Activated CD4-positive, CD25-positive, alpha-beta regulatory T cell (primary cell): ENCODE measurements around the gene SIVA1.
"Not testable (repeated sequence)": the region's sequence is repeated elsewhere in the genome, so short reads cannot be mapped to it uniquely, and the experiment has no call there.

ENCODE experiments used
- DNase-seq, 4 experiments: peaks; one replicate each; lab custom pipeline; 2025; lab: John Stamatoyannopoulos, UW

The SIVA1 gene

DNA sequence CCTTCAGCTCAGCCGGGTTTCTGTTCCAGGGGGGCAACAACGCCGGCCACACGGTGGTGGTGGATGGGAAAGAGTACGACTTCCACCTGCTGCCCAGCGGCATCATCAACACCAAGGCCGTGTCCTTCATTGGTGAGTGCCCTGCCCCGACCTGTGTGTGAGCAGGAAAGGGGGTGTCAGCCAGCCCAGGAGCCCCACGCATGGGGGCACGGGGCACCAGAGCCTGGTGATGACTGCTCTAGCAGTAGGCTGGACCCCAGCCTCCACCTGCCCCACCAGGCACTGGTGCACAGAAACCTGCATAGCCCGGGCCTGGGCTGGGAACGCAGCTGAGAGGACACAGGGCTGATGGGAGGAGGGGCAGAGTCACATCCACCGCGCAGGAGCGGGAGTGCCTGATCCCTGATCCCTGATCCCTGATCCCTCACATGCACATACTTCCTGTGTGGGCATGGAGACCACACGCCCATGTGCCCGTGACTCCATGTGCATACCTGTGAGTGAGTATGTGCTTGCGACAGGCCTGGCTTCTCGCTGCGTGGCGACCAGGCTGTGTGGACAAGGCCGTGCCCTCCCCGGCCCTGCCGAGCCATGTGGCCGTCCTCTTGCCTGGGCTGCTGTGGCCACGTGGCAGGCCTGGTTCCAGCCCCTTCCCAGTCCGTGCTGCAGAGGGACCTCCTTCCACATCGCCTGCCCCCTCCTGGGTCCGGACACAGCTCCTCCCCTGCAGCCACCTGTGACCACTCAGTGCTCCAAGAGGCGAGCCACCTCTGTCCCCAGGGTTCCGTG, 17.8 kb upstream of the SIVA1 start:
- no peak for DNase-seq

DNA sequence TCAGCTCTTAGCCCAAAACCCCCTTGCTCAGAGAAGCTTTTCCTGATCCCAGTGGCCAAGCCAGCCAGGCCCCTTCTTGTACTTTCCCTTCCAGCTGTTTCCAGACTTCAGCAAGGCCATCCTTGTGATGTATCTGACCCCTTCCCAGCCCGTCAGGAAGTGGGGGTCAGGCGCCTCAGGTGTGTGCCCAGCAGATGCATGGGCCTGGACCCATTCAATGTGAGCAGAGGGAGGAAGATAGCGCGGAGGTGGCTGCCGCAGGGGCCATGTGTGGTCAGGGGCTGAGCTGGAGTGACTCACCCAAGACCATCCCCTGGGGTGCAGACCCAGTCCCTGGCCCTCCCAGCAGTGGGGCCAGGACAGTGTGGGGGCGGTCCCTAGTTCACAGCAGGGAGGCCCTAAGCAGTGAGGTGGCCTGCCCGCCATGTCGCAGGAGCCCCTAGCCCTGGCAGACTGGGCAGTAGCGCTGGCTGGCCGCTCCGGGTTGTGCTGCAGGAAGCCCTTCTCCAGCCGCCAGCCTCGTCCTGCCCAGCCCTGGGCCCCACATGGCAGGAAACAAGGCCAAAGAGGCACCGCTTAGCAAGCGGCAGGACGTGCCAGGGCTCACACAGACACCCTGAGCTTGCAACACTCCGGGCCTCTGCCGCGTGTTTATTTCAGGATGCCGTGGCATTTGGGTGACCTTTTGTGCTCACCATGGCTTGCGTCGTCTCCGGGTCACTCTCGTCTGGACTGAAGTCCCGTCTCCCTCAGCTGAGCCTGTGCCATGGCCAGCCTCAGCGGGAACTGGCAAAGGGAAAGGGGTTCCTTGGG, 16.9 kb upstream of the SIVA1 start:
- no peak for DNase-seq

DNA sequence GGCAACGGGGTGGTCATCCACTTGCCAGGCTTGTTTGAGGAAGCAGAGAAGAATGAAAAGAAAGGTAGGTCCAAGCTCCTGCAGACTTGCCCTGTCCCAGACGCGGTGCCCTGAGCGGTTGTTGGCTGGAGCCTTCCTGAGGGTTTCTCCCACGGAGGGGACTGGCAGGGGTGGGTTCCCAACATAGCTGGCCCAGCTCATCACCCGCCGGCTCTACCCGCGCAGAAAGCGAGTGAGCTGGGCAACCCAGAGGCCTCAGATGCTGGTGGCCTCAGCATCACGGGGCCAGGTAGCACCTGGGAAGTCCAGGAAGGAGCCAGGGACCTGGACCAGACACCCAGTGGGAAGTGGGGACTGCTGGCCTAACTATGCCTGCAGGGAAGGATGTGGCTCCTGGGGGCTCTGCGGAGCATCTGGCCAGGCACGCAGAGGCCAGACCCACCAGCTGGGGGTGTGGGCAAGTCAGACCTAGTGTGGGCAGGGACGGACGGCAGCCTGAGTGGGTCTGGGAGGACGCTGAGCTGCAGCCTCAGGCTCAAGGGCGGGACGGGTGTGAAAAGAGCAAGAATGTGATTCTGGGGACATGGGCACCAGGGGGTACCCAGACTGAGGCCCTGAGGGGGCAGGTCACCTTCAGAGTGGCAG, 14.4 kb upstream of the SIVA1 start:
- no peak for DNase-seq

DNA sequence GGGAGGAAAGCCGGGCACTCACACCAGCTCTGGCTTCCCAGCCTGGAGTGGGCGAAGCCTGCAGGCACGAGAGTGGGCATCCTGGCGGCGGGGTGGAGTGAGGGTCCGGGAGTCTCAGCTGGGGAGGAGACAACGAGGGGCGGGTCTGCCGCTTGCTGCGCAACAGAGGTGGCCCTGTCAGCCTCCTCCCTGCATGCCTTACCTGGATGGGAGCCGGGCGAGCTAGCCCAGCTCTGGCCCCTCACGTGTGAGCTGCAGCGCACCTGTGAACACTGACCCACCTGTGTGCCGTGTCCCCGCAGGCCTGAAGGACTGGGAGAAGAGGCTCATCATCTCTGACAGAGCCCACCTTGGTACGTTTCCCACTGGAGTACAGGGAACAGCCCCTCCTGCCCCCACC, 13.9 kb upstream of the SIVA1 start:
- DNase-seq = no peak

DNA sequence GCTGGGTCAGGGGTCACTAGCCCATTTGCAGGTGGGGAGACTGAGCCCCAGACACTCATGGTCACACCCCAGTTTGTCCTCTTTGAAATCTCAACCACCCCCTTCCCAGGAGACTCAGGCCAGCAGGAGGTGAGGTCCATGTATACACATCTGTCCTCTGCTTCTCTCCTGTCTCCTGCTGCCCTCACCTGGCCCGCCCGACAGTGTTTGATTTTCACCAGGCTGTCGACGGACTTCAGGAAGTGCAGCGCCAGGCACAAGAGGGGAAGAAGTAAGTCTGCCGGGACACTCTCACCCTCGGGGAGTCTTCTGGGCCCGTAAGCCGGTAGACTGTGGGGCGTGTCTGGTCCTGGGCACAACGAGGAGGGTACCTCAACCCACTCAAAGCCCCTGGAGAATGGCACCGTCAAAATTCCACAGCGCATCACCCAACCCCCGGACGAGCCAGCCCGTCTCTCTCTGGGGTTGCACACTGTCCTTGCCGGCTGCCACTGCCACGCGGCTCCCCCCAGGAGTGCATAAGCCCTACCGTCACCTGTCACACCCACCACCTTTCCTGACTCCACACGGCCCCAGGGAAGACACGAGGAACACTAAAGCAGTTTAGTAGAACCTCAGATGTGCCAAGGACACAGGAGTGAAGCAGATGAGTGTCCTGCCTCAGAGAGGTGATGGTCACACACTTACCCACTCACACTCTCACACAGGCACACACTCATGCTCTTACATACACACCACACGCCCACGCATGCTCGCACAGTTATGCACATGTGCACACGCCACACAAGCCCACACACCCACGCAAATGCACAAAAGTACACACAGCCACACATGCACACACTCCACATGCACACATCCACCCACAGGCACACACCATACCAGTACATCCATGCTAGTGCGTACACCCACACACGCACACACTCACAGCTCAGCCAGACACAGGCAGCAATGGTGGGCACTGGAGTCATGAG, 13.1 kb upstream of the SIVA1 start:
- no peak for DNase-seq

DNA sequence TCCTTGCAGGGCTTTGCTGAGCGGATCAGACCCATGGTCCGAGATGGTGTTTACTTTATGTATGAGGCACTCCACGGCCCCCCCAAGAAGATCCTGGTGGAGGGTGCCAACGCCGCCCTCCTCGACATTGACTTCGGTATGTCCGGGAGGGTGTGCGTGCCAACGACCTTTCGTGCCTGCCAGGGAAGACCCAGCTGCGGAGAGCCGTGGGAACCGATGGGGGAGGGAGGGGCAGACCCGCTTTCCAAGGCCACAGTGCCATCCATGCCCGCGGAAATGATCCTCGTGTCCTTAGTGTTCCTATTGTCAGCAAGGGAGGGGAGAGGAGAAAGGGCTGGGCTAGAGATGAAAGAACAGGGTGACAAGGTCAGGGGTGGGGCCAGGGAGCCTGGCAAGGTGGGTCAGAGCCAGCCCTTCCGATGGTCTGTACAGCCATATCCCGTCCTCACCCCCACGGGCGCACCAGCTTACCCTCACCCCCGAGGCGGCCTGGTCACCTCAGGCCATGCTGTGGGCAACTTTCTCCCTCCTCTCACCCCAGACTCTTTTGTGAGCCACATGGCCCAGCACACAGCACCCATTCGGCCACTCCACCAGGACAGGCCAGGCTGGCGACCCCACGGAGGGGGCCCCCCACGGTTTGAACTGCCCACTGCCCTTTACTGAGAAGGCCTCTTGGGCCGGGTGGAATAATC, 11.7 kb upstream of the SIVA1 start:
- DNase-seq = no peak

DNA sequence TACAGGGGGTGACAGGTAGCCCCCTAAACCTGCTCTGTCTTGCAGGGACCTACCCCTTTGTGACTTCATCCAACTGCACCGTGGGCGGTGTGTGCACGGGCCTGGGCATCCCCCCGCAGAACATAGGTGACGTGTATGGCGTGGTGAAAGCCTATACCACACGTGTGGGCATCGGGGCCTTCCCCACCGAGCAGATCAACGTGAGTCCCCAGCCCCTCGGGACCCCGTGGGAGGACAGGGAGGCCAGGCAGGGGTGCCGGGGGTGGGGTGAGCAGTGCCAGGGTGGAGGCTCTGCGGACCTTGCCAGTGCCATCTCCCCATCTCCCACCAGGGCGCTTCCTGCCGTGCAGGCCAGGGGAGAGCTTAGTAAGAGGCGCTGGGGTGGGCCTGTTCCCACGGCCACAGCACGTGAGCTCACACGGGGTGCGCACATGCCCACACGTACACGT, 11.1 kb upstream of the SIVA1 start:
- DNase-seq = no peak

DNA sequence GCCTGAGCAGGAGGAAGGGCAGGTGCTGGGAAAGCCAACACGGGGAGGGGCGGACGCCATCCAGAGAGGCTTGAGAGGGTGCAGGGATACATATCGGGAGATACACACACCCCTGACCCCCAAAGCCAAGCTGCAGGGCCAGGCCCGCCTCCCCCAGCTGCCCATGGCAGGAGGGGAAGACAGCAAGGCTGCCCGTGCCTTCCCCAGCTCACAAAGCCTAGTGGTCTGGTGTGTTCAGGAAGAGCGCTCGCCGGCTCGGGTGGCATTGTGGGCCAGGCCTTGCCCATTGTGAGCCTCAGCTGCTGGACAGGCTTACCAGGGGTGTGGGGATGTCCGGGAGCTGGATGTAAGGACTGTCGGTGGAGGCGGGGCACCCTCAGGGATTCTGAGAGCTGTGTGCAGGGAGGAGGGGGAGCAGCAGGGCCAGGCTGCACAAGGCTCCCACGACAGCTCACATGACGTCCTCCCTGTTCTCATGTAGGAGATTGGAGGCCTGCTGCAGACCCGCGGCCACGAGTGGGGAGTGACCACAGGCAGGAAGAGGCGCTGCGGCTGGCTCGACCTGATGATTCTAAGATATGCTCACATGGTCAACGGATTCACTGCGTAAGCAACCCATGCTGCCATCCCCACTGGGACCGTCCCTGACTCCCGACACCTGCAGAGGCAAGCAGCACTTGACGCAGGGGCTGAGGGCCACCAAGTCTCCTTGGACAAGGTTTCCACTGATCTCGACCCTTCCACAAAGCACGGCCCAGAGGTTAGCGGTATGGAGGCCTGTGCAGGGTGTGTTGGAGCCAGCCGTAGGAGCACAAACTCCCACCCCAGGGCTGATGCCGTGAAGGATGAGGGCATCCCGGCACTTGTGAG, 10.1 kb upstream of the SIVA1 start:
- DNase-seq = no peak

DNA sequence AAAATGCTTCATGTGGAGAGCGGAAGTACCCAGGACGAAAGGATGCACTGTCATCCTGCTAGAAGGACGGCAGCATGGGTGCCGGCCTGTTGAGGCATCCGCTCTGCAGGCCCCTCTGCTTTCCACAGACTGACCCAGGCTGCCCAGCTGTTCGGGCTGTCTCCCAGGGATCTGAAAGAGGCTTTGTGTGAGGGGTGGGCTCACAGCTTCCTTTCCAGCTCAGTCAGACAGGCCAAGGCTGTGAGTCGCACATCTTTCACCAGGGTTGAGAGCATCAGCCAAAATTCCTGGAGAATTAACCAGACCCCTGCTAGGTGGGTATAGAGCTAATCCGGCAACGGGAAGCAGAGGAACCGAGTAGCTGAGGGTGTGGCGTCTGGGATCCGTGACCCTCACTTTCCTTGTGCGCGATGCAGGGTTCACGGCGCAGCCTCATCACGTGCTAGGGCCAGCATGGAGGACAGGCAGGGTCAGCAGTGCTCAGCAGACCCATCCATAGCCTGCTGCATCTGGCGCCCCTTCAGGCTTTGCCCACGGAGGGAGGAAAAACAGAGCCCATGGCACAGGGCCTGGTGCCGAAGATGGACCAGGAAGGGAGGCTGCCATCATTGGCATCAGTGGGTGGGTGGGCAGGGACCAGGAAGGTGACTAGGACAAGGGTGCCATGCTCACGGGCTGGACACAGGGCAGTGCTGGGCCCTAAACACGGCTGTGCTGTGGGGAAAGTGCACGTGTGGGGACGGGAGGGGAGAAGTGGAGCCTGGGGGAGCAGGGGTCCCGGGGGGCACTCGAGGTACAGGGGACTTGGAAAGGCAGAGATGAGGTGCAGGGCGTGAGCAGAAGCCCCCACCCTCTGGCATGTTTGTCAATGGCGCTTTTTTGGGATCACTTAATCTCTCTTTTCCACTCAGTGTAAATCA, 9.2 kb upstream of the SIVA1 start:
- no peak for DNase-seq

DNA sequence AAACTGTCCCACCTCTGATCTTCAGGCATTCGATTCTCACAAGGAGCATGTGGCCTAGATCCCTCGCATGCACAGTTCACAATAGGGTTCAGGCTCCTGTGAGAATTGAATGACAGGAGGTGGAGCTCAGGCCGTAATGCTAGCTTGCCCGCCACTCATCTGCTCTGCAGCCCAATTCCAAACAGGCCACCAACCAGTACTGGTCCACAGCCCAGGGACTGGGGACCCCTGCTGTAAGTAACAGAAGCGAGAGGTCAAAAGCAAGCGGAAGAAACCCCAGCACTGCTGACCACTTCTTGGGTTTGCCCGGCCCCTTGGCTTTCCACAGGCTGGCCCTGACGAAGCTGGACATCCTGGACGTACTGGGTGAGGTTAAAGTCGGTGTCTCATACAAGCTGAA, 8.5 kb upstream of the SIVA1 start:
- DNase-seq = no peak

DNA sequence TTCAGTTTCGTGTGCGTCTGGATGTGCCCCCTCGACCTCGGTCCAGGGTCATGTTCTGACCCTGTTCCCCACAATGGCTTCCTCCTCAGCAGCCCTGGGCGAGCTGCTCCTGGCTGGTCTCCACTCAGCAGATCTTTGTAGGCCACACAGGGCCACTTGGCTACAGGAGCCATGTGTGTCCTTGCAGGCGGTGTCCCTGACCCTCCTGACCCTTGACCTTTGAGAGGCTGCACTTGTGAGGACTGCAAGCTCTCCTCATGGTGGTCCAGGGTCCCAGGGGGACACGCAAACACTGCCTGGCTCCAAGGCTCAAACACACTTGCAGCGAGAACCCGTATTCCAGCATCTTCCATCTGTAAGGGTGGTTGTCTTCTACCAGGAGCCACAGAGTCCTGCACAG, 7.5 kb upstream of the SIVA1 start:
- DNase-seq = no peak

DNA sequence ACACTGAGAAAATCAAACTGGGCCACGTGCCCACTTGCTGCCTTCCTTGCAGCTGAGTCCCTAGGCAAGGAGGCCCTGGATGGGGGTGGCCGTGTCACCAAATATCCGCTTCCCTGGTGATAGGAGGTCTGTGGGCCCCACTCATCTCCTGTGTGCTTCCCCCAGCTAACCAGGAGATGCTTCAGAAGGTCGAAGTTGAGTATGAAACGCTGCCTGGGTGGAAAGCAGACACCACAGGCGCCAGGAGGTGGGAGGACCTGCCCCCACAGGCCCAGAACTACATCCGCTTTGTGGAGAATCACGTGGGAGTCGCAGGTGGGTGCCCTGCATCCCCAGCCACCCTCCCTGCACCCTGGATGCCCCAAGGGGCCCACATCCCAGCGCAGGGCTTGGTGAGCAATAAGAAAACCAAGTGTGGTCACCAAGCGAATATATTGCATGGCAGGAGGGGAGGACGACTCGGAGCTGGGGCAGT, 6.8 kb upstream of the SIVA1 start:
- no peak for DNase-seq

DNA sequence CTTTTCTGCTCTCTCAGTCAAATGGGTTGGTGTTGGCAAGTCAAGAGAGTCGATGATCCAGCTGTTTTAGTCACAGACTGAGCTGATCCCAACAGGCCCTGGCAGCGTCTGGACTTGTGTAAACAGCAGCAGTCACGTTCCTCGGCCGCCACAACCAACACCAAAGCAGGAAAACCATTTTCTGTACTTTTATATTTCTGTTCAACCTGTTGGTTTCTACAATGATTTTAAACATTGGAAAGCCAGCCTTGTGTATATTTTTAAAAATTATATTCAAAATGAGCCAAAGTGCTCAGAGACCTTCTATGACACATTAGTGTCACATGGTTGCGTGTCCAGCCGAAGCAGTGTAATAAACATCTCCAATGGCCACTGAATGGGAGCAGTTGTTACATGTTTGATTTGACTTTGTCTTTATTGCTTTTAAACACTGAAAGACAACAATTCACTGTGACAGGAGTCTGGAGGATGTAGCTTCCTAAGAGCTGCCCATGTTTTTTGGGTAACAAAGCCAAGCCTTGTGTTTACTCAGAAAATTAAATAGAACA, 5.9 kb upstream of the SIVA1 start:
- no peak for DNase-seq

DNA sequence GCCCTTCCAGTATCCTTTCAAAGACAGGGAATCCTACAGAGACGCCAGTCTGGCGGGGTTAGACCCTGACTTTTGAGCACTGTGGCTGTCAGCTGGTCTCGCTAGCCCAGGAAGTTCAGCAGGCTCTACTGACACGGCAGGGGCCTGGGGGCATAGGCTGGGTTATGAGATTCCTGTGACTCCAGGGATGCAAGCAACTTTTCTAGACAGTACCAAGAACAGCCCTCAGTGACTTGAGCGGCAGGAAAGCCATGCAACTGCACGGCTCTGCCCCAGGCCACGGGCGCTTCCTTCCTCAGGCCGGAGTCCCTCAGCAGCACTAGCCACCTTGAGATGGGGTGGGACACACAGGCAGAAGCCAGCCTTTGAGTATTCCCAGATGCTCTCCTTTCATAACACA, 5.1 kb upstream of the SIVA1 start:
- no peak for DNase-seq

DNA sequence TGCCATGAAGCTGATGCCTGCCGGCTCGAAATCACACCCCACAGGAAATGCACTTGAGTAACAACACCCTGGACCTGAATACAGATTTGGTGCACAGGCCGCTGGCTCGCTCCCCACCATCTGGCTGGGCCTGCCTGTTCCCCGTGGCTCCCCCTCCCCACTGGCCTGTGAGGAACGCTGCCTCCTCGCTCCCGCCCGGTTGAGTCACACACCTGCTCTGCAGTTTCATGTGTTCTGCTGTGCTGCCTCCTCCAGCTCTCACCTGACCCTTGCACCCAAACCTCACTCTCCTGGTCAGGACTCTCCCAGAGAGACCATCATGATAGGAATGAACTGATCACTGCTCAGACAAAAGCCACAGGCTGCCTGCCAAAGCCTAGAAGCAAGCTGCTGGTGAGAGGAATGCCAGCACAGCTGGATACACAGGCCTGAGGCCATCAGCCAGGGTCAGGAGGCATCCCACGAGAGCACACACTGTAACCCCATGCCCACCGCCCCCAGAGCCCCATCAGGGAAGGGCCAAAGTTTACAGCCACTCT, 3.8 kb upstream of the SIVA1 start:
- DNase-seq = no peak

DNA sequence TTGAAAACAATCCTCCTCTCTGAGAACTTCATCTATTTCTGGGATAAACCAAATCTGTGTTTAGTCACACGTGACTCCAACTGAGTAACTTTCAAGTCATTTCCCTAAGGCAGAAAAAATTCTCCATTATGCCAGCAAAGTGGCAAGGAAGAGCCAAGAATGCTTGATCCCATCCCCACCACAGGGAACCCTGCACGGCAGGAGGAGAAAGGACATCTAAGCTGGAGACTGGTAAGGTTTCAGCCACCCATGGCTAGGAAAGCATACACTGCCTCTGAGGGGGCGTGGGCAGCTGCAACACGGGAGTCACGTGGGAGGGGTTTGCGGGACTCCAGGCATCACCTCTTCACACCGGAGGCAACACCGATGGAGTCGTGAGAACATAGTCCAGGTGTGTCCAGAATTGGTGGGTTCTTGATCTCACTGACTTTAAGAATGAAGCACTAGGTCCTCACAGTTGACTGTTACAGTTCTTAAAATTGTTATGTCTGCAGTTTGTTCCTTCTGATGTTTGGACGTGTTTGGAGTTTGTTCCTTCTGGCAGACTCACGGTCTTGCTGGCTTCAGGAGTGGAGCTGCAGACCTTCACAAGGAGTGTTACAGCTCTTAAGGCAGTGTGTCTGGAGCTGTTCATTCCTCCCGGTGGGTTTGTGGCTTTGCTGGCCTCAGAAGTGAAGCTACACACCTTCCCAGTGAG, 2.7 kb upstream of the SIVA1 start:
- DNase-seq = no peak

DNA sequence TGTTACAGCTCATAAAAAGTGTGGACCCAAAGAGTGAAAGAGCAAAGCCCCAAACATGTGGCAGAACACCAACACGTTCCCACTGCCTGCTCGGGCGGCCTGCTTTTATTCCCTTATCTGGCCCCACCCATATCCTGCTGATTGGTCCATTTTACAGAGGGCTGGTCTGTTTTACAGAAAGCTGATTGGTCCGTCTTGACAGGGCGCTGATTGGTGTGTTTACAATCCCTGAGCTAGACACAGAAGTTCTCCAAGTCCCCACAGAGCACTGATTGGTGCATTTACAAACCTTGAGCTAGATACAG, 2.2 kb upstream of the SIVA1 start:
- DNase-seq = not testable (repeated sequence)
